Measurements from ENCODE around the gene RAX2.

- TF ChIP-seq RAD21 (CRISPR knock-in tag; conservative IDR thresholded peaks at IDR 0.05 in 1 of 2, IDR thresholded peaks at IDR 0.05 in 1 of 2) (no peak), MYNN (IDR thresholded peaks at IDR 0.05) (no peak), MYNN (CRISPR knock-in tag; IDR thresholded peaks at IDR 0.05) (no peak), ZNF584 (CRISPR knock-in tag; IDR thresholded peaks at IDR 0.05; ENCODE audit: low read depth) (no peak)
These were observed 41.5 kb downstream of the RAX2 start for GRCh38 chr19:3730457-3730958.

Measured in K562 (cell line).